Fibroblast of lung (primary cell): ENCODE results near the gene GABRB3.

Experiments
- CTCF ChIP-seq, 2 donors: IDR thresholded peaks in 1 of 2; conservative IDR thresholded peaks in 1 of 2; 1 replicate in 1 of 2; 2 replicates in 1 of 2; pipeline ENCODE4 v1.5.1; 2011 to 2012; ENCODE audit warnings: low read length in 2 of 2, control low read depth in 1 of 2, inconsistent platforms in 1 of 2, low read depth in 1 of 2, mild to moderate bottlenecking in 1 of 2
- EZH2 ChIP-seq: IDR thresholded peaks from 2 replicates; pipeline ENCODE4 v1.5.1; 2012; ENCODE audit warnings: low read length, control low read depth, mild to moderate bottlenecking; ENCODE audit errors: missing control alignments

DNA sequence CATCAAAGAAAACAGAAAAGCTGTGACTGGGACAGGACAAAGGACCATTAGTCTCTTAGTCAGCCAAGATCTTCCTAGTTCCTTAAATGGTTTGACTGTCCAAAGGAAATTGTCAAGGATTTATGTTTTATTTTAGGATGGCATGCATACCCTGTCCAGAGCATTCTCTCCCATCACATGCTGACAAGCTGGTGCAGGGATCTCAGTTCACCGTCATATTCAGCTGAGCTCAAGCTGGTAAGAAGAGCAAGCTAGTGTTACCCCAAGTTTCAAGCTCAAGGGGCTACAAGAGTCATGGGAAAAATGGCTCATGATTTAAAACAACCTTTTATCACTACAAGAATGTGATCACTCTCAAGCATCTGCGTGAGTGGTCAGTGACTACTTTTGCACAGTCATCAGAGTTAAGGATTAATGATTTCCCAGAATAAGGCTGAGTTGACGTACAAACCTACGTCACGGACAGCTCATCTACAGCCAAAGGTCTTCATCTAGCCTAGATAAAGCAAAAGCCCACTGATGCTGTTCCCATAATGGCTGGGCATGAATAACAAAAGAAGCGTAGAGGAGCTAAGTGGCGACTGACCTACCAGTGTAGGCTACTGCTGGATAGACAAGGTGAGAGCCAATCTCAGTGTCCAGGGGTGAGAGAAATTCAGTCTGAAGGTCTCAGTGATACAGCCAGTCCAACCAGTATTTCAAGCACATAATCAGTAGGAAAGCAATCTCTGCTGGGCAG is 157.5 kb downstream of the GABRB3 start:
- TF ChIP-seq CTCF (conservative IDR thresholded peaks at IDR 0.05 in 1 of 2, IDR thresholded peaks at IDR 0.05 in 1 of 2; ENCODE audit: low read depth in 1 of 2, low read length in 2 of 2) (no peak), EZH2 (no peak)
